ENCODE results near the gene GLDC. TPM values are rescaled to one million over a fixed set of nuclear protein-coding genes. Genes with fewer than 3 reads are reported as not detected.

GLDC gene
- total RNA-seq, 2 donors from 2014 or later: 0.21 to 1.1 TPM

DNA sequence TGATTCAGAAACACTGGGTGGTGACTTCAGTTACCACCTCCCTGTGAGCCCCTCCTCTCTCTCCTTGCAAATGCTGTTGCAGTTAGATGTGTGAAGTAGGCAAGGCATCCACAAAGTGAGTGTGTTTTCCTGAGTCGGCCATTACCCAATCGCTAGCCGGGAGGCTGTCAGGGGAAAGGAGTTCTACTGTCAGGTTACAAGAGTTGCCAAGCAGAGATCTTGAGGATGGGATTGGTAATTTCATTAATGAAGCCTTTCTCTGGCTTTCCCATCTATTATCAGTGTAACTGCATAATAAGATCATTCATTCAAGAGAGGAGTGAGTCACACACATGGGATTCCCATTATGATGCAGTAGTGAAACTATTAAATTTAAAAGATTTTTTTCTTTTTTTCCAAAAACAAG lies 106.9 kb downstream of the GLDC start:
- Histone ChIP-seq H3K9ac (ENCODE audit: low read depth in 2 of 2, low read length in 2 of 2) (no peak overlapping the region), H3K4me3 (no peak overlapping the region), H3K27me3 (no peaks in the 10 kb centered on the region), H3K27ac (no peak overlapping the region), H3K4me1 (no peaks in the 10 kb centered on the region), H3K36me3 (no peaks in the 10 kb centered on the region), H3K9me3 (no peaks in the 10 kb centered on the region)
- intact Hi-C loops (cut with DNase I): no loop called here
- no peak for TF ChIP-seq CTCF (IDR thresholded peaks at IDR 0.05)
- DNase-seq: no peak

DNA sequence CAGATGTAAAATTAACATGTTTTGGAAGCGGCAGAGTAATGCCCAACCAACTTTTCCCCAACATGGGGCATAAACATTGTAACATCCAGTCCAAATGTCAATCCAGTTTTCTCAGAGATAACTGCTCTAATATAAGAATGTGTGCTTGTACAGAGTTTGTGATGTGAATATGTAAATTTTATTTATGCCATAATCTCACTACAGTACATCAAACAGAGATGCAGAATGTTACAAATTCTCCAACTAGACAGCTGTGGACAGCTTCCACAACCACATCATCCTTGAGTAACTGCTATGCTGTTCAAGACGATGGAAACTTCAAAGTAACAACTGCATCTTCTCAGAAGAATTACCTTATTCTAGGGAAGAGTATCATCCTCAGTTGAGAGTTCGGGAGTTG lies 109.9 kb downstream of the GLDC start:
- no peak overlapping the region for H3K9ac ChIP-seq (ENCODE audit: low read depth in 2 of 2, low read length in 2 of 2)
- DNase-seq: no peak
- H3K4me1 ChIP-seq: no peaks in the 10 kb centered on the region
- intact Hi-C loops (cut with DNase I): no loop called here
- no peak for TF ChIP-seq CTCF (IDR thresholded peaks at IDR 0.05)
- no peaks in the 10 kb centered on the region for H3K36me3 ChIP-seq
- no peaks in the 10 kb centered on the region for H3K27me3 ChIP-seq
- H3K4me3 ChIP-seq: no peak overlapping the region
- H3K9me3 ChIP-seq: no peaks in the 10 kb centered on the region
- H3K27ac ChIP-seq: no peak overlapping the region

- Histone ChIP-seq H3K36me3 (no peaks in the 10 kb centered on the region), H3K4me3 (no peak overlapping the region), H3K27ac (no peak overlapping the region), H3K9ac (ENCODE audit: low read depth in 2 of 2, low read length in 2 of 2) (no peak overlapping the region), H3K9me3 (no peaks in the 10 kb centered on the region), H3K27me3 (no peaks in the 10 kb centered on the region), H3K4me1 (no peaks in the 10 kb centered on the region)
- no peak for TF ChIP-seq CTCF (IDR thresholded peaks at IDR 0.05)
- intact Hi-C loops (cut with DNase I): no loop called here
- no peak for DNase-seq
Measured at GRCh38 chr9:6525326-6526045, 120.0 kb downstream of the GLDC start.

DNA sequence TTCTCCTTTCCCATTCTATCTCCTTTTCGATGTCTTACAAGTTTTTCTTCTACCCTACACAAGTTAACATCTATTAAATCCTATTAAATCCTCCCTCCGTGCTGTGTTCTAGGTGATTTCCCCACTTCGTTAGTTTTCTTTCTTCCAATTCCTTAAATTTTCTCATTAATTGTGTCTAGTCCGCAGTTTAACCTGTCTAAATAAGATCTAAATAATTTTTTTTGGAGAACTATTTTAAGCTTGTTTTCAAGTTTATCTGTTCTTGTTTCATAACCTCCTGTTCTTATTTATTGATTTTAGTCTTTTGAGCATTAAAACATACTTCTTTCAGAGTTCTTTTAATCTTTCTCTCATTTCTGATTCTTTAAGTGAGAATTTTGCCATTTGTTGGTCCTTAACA lies 123.3 kb downstream of the GLDC start:
- Histone ChIP-seq H3K27ac (no peak overlapping the region), H3K9ac (ENCODE audit: low read depth in 2 of 2, low read length in 2 of 2) (no peak overlapping the region), H3K9me3 (no peaks in the 10 kb centered on the region), H3K36me3 (no peaks in the 10 kb centered on the region), H3K27me3 (no peaks in the 10 kb centered on the region), H3K4me3 (no peak overlapping the region), H3K4me1 (no peaks in the 10 kb centered on the region)
- TF ChIP-seq CTCF (IDR thresholded peaks at IDR 0.05): no peak
- intact Hi-C loops (cut with DNase I): no loop called here
- no peak for DNase-seq

DNA sequence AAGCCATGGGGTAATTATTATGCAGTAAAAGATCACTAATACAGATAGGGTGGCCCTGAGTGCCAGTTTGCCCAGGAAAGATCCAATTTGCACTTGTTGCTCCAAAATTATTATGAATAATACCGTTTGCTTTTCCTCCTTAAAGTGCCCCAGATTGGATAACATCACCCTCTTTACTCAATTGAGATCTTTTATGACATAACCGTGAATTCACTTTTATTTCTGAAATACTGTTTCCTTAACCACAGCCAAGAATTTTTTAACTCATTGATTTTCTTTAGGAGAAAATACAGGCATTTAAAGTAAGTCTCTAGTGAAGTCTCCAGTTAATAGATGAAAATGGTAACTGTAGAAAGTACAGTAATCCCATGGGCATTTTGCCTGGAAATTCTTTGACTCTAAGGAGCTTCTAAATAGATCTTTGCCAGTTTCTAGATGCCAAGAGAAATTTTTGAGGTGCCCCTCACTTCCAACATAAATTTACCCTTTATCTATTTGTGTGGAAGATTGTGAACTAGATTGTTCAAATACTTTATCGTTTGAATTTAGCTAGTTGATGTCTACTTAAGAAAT lies 133.4 kb downstream of the GLDC start:
- DNase-seq: no peak
- Histone ChIP-seq H3K27me3 (no peaks in the 10 kb centered on the region), H3K4me3 (no peak overlapping the region), H3K27ac (no peak overlapping the region), H3K9me3 (no peaks in the 10 kb centered on the region), H3K36me3 (no peaks in the 10 kb centered on the region), H3K4me1 (no peaks in the 10 kb centered on the region), H3K9ac (ENCODE audit: low read depth in 2 of 2, low read length in 2 of 2) (no peak overlapping the region)
- no peak for TF ChIP-seq CTCF (IDR thresholded peaks at IDR 0.05)
- intact Hi-C loops (cut with DNase I): no loop called here

Measured in colonic mucosa (tissue), 4 donors.